HuH-7 (cell line): Measurements from ENCODE around the gene SNRK.

Experiments
- DNase-seq: peaks from one replicate; pipeline ENCODE4 v3.0.0; 2011; ENCODE audit warnings: low spot score

The SNRK gene

GRCh38 chr3:43268636-43269035 lies 17.7 kb upstream of the SNRK start:
- no peak for DNase-seq

- no peak for DNase-seq
These were observed 16.3 kb upstream of the SNRK start for GRCh38 chr3:43270078-43270477.

GRCh38 chr3:43273416-43273815 lies 12.9 kb upstream of the SNRK start:
- DNase-seq = no peak

- DNase-seq = no peak
These were observed 7.3 kb upstream of the SNRK start for GRCh38 chr3:43279082-43279481.

- DNase-seq = no peak
These were observed 6.8 kb upstream of the SNRK start for GRCh38 chr3:43279532-43279931.

- DNase-seq = no peak
These were observed 5.3 kb upstream of the SNRK start for GRCh38 chr3:43281020-43281419.

- no peak for DNase-seq
These were observed 2.2 kb upstream of the SNRK start for GRCh38 chr3:43284171-43284570.

GRCh38 chr3:43285644-43286043 lies 696 bp upstream of the SNRK start:
- DNase-seq = no peak

GRCh38 chr3:43286841-43287499 lies 630 bp downstream of the SNRK start:
- peak; percentile 52 for DNase-seq

GRCh38 chr3:43287500-43287873 lies 1.1 kb downstream of the SNRK start:
- no peak for DNase-seq

- peak; percentile 34 for DNase-seq
These were observed 2.0 kb downstream of the SNRK start for GRCh38 chr3:43288366-43288765.

GRCh38 chr3:43288850-43289249 lies 2.5 kb downstream of the SNRK start:
- DNase-seq = peak; percentile 17

GRCh38 chr3:43289401-43289800 lies 3.1 kb downstream of the SNRK start:
- no peak for DNase-seq

GRCh38 chr3:43289841-43290470 lies 3.6 kb downstream of the SNRK start:
- no peak for DNase-seq

- DNase-seq = no peak
These were observed 4.6 kb downstream of the SNRK start for GRCh38 chr3:43290956-43291355.

GRCh38 chr3:43291546-43291945 lies 5.2 kb downstream of the SNRK start:
- DNase-seq = no peak

- no peak for DNase-seq
These were observed 8.6 kb downstream of the SNRK start for GRCh38 chr3:43294975-43295374.

- DNase-seq = no peak
These were observed 10.2 kb downstream of the SNRK start for GRCh38 chr3:43296565-43296964.

GRCh38 chr3:43298292-43298691 lies 12.0 kb downstream of the SNRK start:
- DNase-seq = no peak

- DNase-seq = no peak
These were observed 12.4 kb downstream of the SNRK start for GRCh38 chr3:43298761-43299160.

GRCh38 chr3:43302116-43302880 lies 16.0 kb downstream of the SNRK start:
- DNase-seq = no peak

GRCh38 chr3:43304126-43304525 lies 17.8 kb downstream of the SNRK start:
- no peak for DNase-seq

GRCh38 chr3:43307226-43307625 lies 20.9 kb downstream of the SNRK start:
- DNase-seq = no peak
